SH-SY5Y (cell line): ENCODE data around the gene OGFRL1.

Source experiments
- GATA2 ChIP-seq: IDR thresholded peaks from 2 replicates; pipeline ENCODE4 v1.6.1; 2011; ENCODE audit warnings: mild to moderate bottlenecking, low read depth, low read length
- GATA3 ChIP-seq: IDR thresholded peaks from 2 replicates; pipeline ENCODE4 v1.6.1; 2011; ENCODE audit warnings: low read depth, mild to moderate bottlenecking, low read length, moderate library complexity

DNA sequence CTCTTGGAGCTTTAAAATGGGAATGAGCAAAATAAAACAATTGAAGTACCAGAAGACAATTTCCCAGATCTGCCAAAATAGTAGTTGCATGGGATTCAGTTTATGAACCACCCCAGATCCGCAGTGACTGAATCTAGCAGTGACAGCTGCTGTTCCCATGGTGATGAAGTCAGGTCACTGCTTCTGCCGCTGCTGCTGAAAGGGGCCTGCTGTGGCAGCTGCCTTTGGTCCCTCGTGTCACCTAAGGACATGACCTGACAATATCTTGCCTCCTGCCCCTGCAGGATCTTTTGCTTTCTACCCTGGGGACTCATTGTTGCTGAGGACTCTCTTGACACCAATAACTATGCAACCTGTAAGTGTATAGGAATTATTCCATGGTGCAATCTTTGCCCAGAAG is 34.3 kb upstream of the OGFRL1 start:
- TF ChIP-seq GATA2 (peak; percentile 20; the same call in 1 of the 2 replicates), GATA3 (no peak)
